ENCODE measurements around the gene FBRSL1.

- TF ChIP-seq, protein P1, sequence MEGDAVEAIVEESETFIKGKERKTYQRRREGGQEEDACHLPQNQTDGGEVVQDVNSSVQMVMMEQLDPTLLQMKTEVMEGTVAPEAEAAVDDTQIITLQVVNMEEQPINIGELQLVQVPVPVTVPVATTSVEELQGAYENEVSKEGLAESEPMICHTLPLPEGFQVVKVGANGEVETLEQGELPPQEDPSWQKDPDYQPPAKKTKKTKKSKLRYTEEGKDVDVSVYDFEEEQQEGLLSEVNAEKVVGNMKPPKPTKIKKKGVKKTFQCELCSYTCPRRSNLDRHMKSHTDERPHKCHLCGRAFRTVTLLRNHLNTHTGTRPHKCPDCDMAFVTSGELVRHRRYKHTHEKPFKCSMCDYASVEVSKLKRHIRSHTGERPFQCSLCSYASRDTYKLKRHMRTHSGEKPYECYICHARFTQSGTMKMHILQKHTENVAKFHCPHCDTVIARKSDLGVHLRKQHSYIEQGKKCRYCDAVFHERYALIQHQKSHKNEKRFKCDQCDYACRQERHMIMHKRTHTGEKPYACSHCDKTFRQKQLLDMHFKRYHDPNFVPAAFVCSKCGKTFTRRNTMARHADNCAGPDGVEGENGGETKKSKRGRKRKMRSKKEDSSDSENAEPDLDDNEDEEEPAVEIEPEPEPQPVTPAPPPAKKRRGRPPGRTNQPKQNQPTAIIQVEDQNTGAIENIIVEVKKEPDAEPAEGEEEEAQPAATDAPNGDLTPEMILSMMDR (IDR thresholded peaks at IDR 0.05) = no peak
- no peak for TF ChIP-seq POLR2A (IDR thresholded peaks at IDR 0.05)
Observed at GRCh38 chr12:132477017-132477702, 12.8 kb upstream of the FBRSL1 start.
